Spleen (tissue), 7 donors: Measurements from ENCODE around the gene SMIM15.

Experiments used
- CTCF ChIP-seq, 11 experiments: fragments of 200-600 bp in 7 of 11; fragments of 450-650 bp in 4 of 11; sonication (generic) in 4 of 11; IDR thresholded peaks in 8 of 11; conservative IDR thresholded peaks in 3 of 11; 1 replicate in 7 of 11; 2 replicates in 4 of 11; pipeline versions ENCODE4 v1.4.0 to v1.8.0; 2016 to 2021; ENCODE audit warnings: antibody characterized with exemption in 11 of 11, inconsistent platforms in 4 of 11, mild to moderate bottlenecking in 1 of 11
- POLR2A ChIP-seq, 3 donors: fragments of 450-650 bp; IDR thresholded peaks; one replicate each; pipeline ENCODE4 v1.5.1; 2017; ENCODE audit warnings: antibody characterized with exemption in 3 of 3, mild to moderate bottlenecking in 1 of 3
- donor health status: DM: no; HTN: no; CAD: no; lungs with moderate emphysema.
- donor health status: DM: no; HTN: no; CAD: no.
- donor health status: DM: no; HTN: no; CAD: no.

GRCh38 chr5:61139931-61140330, 22.3 kb downstream of the SMIM15 start:
- no peak for TF ChIP-seq POLR2A (IDR thresholded peaks at IDR 0.05)
- TF ChIP-seq CTCF (IDR thresholded peaks at IDR 0.05 in 8 of 11, conservative IDR thresholded peaks at IDR 0.05 in 3 of 11), result no peak
